ENCODE data around the gene CNTFR.

DNA sequence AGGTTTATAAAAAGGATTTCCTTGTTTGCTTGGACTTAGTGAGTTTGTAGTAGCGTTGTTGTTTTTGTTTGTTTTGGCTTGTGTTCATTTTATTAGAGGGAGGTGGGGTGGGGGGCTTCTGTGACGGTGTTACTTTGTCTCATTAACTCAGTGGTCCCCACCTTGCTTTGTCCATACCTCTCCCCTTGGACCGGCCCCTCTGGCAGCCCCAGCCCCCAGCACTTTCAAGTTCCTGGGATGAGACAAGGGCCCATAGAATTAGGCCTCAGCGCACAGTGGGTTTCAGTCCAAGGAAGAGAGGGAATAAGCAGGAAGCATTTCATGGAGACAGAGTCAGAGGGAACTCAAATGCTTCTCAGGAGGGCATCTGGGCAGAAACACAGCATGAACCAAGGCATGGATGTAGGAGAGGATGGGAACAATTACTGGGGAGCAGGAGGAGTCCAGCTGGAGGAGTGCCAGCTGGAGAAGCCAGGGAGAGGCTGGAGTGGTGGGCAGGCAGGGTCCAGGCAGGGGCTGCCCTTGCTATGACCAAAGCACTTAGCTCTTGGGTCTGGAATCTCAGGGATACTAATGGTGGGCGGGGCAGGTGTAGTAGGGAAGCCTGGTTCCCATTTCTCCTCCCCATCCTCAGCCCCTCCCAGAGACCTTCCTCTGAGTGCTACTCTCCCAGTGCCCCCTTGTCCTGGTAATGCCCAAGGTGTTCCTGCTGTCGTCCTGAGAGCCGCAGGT lies 43.3 kb downstream of the CNTFR start:
- TF ChIP-seq, protein P1, sequence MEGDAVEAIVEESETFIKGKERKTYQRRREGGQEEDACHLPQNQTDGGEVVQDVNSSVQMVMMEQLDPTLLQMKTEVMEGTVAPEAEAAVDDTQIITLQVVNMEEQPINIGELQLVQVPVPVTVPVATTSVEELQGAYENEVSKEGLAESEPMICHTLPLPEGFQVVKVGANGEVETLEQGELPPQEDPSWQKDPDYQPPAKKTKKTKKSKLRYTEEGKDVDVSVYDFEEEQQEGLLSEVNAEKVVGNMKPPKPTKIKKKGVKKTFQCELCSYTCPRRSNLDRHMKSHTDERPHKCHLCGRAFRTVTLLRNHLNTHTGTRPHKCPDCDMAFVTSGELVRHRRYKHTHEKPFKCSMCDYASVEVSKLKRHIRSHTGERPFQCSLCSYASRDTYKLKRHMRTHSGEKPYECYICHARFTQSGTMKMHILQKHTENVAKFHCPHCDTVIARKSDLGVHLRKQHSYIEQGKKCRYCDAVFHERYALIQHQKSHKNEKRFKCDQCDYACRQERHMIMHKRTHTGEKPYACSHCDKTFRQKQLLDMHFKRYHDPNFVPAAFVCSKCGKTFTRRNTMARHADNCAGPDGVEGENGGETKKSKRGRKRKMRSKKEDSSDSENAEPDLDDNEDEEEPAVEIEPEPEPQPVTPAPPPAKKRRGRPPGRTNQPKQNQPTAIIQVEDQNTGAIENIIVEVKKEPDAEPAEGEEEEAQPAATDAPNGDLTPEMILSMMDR (conservative IDR thresholded peaks at IDR 0.05; ENCODE audit: low read length) = no peak
- TF ChIP-seq EZH2phosphoT487 (IDR thresholded peaks at IDR 0.05; ENCODE audit: borderline replicate concordance, low read depth, low read length) = no peak

All from OCI-LY7 (cell line).